Measurements from ENCODE around the gene FHIT. TPM values are rescaled to one million over a fixed set of nuclear protein-coding genes. Genes with fewer than 3 reads are reported as not detected.

FHIT gene
- total RNA-seq, 1 experiment from 2014 or later: 3.6 TPM

DNA sequence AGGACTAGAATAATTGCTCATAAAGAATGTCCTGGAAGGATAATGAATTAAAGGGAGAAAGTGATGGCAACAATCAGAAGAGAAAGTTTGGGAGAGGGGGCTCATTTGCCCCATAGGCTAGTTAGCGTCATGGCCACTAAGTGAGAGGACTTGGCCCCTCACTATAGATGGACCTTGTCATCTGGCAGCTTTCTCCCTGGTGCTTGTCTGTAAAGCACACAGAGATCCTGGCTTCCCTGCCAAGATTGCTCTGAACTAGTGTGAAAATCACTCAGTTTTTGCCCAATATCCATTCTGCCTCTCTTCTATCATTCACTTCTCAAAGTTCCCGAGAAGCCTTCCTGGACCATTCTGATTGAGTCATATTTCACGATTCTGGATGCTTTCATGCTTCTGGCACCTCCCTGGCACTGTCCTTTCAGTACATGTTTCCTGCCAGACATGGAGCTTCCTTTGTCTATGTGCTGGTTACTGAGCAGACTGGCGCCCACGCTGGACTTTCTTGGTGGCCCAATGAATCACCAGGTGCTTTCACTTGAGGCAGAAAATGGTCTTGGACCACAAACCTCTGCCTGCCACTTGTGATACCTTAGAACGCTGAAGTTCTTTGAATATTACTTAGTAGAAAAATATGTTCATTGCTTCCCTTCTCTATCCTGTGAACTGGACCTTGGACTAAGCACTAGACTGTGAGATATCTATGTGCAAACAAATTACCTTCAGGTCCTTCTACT lies 1491.8 kb downstream of the FHIT start:
- Histone ChIP-seq H3K27ac (ENCODE audit: low read length) (no peak overlapping the region), H3K36me3 (ENCODE audit: low read depth, low read length) (no peaks in the 10 kb centered on the region), H3K4me1 (ENCODE audit: insufficient read depth, low read length) (no peaks in the 10 kb centered on the region), H3F3A (ENCODE audit: low read length, unreplicated experiment) (no peaks in the 10 kb centered on the region), H3K79me2 (ENCODE audit: low read length) (no peaks in the 10 kb centered on the region), H3K9ac (ENCODE audit: low read length) (no peak overlapping the region), H4K20me1 (ENCODE audit: low read length) (no peaks in the 10 kb centered on the region), H3K9me3 (ENCODE audit: low read length) (no peaks in the 10 kb centered on the region), H3K4me3 (ENCODE audit: low read length) (no peak overlapping the region), H3K9me2 (replicated peaks; ENCODE audit: low read length) (no peaks in the 10 kb centered on the region), H2AFZ (ENCODE audit: low read length) (no peak overlapping the region), H3K27me3 (ENCODE audit: low read length) (no peaks in the 10 kb centered on the region), H3K4me2 (ENCODE audit: low read length) (no peak overlapping the region)
- no TSS peak for BruUV-seq (replicated peaks)
- intact Hi-C loops (cut with micrococcal nuclease): no loop called here
- ATAC-seq (no peak), DNase-seq (no peak)
- CTCF ChIA-PET: no interaction called here
- POLR2A ChIA-PET (ENCODE audit: unreplicated experiment): no interaction called here
- TF ChIP-seq, protein P1, sequence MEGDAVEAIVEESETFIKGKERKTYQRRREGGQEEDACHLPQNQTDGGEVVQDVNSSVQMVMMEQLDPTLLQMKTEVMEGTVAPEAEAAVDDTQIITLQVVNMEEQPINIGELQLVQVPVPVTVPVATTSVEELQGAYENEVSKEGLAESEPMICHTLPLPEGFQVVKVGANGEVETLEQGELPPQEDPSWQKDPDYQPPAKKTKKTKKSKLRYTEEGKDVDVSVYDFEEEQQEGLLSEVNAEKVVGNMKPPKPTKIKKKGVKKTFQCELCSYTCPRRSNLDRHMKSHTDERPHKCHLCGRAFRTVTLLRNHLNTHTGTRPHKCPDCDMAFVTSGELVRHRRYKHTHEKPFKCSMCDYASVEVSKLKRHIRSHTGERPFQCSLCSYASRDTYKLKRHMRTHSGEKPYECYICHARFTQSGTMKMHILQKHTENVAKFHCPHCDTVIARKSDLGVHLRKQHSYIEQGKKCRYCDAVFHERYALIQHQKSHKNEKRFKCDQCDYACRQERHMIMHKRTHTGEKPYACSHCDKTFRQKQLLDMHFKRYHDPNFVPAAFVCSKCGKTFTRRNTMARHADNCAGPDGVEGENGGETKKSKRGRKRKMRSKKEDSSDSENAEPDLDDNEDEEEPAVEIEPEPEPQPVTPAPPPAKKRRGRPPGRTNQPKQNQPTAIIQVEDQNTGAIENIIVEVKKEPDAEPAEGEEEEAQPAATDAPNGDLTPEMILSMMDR (conservative IDR thresholded peaks at IDR 0.05; ENCODE audit: low read depth, low read length): no peak

DNA sequence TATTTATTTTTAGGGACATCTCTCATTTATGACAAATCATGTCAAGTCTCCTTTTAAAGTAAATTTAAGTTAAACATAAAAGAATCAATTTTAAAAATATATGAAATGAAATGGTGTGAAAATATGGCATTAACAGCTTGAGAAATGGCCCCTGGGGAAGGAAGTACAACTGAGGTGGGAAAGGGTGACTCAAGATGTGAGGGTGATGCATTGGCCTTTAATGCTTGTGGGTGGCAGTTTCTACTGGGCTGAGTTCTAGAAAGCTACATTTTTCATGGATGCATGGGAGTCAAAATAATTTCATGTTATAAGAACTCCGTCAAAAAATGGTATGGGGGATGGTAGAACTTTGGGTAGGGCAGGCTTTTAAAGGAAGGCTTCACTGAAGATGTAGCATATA lies 1492.6 kb downstream of the FHIT start:
- CTCF ChIA-PET: no interaction called here
- Histone ChIP-seq H3F3A (ENCODE audit: low read length, unreplicated experiment) (no peaks in the 10 kb centered on the region), H3K79me2 (ENCODE audit: low read length) (no peaks in the 10 kb centered on the region), H3K4me3 (ENCODE audit: low read length) (no peak overlapping the region), H2AFZ (ENCODE audit: low read length) (no peak overlapping the region), H3K9me2 (replicated peaks; ENCODE audit: low read length) (no peaks in the 10 kb centered on the region), H3K9ac (ENCODE audit: low read length) (no peak overlapping the region), H4K20me1 (ENCODE audit: low read length) (no peaks in the 10 kb centered on the region), H3K4me2 (ENCODE audit: low read length) (no peak overlapping the region), H3K36me3 (ENCODE audit: low read depth, low read length) (no peaks in the 10 kb centered on the region), H3K9me3 (ENCODE audit: low read length) (no peaks in the 10 kb centered on the region), H3K27ac (ENCODE audit: low read length) (no peak overlapping the region), H3K4me1 (ENCODE audit: insufficient read depth, low read length) (no peaks in the 10 kb centered on the region), H3K27me3 (ENCODE audit: low read length) (no peaks in the 10 kb centered on the region)
- intact Hi-C loops (cut with micrococcal nuclease): no loop called here
- ATAC-seq: no peak
- no peak for TF ChIP-seq EZH2phosphoT487 (IDR thresholded peaks at IDR 0.05; ENCODE audit: borderline replicate concordance, low read length)
- no peak for TF ChIP-seq EZH2 (IDR thresholded peaks at IDR 0.05; ENCODE audit: low read length, unreplicated experiment)
- TF ChIP-seq, protein P1 (conservative IDR thresholded peaks at IDR 0.05; ENCODE audit: low read depth, low read length): no peak
- POLR2A ChIA-PET (ENCODE audit: unreplicated experiment): no interaction called here
- BruUV-seq (replicated peaks): no TSS peak
- no peak for DNase-seq

DNA sequence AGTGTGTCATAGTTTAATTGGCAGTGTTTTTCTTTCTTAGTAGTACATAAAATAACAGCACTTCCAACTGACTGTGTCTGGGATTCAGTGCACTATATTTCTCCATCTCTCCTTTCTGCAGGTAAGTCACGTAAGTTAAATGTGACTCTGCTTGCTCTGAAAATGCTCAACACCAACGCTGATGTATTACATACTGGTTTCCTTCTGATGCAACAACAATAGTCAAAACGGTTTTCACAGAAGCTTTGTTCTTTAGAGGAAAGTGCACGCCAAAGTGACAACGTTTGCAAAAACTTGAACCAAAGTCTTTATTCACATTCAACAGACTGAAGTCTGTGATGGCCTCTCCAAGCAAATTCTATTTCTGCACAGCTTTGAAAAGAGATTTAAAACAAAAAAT lies 1494.3 kb downstream of the FHIT start:
- ATAC-seq (no peak), DNase-seq (no peak)
- intact Hi-C loops (cut with micrococcal nuclease): no loop called here
- Histone ChIP-seq H3K9me3 (ENCODE audit: low read length) (no peaks in the 10 kb centered on the region), H3K27ac (ENCODE audit: low read length) (no peak overlapping the region), H3K9ac (ENCODE audit: low read length) (no peak overlapping the region), H3K4me3 (ENCODE audit: low read length) (no peak overlapping the region), H4K20me1 (ENCODE audit: low read length) (no peaks in the 10 kb centered on the region), H3K79me2 (ENCODE audit: low read length) (no peaks in the 10 kb centered on the region), H3K9me2 (replicated peaks; ENCODE audit: low read length) (no peaks in the 10 kb centered on the region), H3K4me2 (ENCODE audit: low read length) (no peak overlapping the region), H3F3A (ENCODE audit: low read length, unreplicated experiment) (no peaks in the 10 kb centered on the region), H3K4me1 (ENCODE audit: insufficient read depth, low read length) (no peaks in the 10 kb centered on the region), H2AFZ (ENCODE audit: low read length) (no peak overlapping the region), H3K27me3 (ENCODE audit: low read length) (no peaks in the 10 kb centered on the region), H3K36me3 (ENCODE audit: low read depth, low read length) (no peaks in the 10 kb centered on the region)
- TF ChIP-seq EZH2phosphoT487 (IDR thresholded peaks at IDR 0.05; ENCODE audit: borderline replicate concordance, low read length) (no peak), EZH2 (IDR thresholded peaks at IDR 0.05; ENCODE audit: low read length, unreplicated experiment) (no peak)
- TF ChIP-seq, protein P1 (conservative IDR thresholded peaks at IDR 0.05; ENCODE audit: low read depth, low read length): no peak
- POLR2A ChIA-PET (ENCODE audit: unreplicated experiment): no interaction called here
- BruUV-seq (replicated peaks): no TSS peak
- CTCF ChIA-PET: no interaction called here

Data from PC-3 (cell line).